ENCODE results near the gene TRIP12. TPM values are rescaled to one million over a fixed set of nuclear protein-coding genes. Genes with fewer than 3 reads are reported as not detected.
"Not testable (repeated sequence)": the region's sequence is repeated elsewhere in the genome, so short reads cannot be mapped to it uniquely, and the experiment has no call there.

The TRIP12 gene
- total RNA-seq, 1 experiment from 2014 or later: 265 TPM

DNA sequence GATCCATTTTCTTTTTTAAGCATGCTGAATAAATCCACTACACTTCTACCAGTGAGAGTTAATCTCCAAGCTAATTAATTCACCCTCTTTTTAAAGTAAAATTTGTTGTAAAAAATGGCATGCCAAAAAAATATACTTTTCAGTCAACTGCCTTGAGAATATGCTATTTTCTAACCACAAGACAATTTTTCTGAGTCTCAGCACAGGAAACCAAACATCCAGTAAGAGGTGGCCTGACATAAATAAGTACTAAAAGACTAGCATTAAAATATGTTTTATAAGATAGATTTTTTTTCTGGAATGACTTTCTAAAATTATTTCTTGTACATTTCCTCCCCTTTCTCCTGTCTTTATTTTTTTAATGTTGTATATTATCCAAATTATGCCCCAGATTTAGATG lies 3.4 kb upstream of the TRIP12 start:
- Mint-ChIP-seq H3K9me3 (ENCODE audit: unreplicated experiment) (no peaks in the 10 kb centered on the region), H3K27ac (ENCODE audit: low read depth, unreplicated experiment) (no peak overlapping the region), H3K4me3 (ENCODE audit: unreplicated experiment) (no peak overlapping the region), H3K36me3 (ENCODE audit: insufficient read depth, unreplicated experiment) (peaks cover 18% of the 10 kb centered on the region), H3K4me1 (ENCODE audit: insufficient read depth, unreplicated experiment) (peaks cover 11% of the 10 kb centered on the region), H3K27me3 (ENCODE audit: insufficient read depth, unreplicated experiment) (no peaks in the 10 kb centered on the region)
- no peak for DNase-seq (ENCODE audit: unreplicated experiment)
- intact Hi-C loops (cut with micrococcal nuclease): no loop called here
- POLR2A ChIA-PET: interaction anchor here (1.8 kb wide), 1 partner anchor 10 kb away, joined by 4 read pairs; no protein-coding TSS in a partner anchor
- BruUV-seq (replicated peaks): no TSS peak
- CTCF ChIA-PET: no interaction called here
- TF ChIP-seq, protein P1, sequence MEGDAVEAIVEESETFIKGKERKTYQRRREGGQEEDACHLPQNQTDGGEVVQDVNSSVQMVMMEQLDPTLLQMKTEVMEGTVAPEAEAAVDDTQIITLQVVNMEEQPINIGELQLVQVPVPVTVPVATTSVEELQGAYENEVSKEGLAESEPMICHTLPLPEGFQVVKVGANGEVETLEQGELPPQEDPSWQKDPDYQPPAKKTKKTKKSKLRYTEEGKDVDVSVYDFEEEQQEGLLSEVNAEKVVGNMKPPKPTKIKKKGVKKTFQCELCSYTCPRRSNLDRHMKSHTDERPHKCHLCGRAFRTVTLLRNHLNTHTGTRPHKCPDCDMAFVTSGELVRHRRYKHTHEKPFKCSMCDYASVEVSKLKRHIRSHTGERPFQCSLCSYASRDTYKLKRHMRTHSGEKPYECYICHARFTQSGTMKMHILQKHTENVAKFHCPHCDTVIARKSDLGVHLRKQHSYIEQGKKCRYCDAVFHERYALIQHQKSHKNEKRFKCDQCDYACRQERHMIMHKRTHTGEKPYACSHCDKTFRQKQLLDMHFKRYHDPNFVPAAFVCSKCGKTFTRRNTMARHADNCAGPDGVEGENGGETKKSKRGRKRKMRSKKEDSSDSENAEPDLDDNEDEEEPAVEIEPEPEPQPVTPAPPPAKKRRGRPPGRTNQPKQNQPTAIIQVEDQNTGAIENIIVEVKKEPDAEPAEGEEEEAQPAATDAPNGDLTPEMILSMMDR (IDR thresholded peaks at IDR 0.05; ENCODE audit: unreplicated experiment): no peak

DNA sequence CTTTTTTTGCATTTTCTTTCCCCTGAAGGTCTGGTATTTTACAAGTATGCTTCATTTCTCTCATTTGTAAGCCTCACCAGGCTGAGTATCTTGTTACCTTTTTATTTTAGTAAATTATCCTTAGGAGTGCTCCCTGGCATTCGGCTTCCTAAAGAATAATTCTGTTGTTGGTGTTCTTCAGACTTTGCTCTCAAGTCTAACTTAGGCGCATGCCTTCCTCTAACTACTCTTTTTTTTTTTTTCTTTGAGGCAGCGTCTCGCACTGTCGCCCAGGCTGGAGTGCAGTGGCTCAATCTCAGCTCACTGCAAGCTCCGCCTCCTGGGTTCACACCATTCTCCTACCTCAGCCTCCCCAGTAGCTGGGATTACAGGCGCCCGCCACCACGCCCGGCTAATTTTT lies 2.7 kb upstream of the TRIP12 start:
- H3K27ac Mint-ChIP-seq (ENCODE audit: low read depth, unreplicated experiment); CTCF ChIA-PET; H3K9me3 Mint-ChIP-seq (ENCODE audit: unreplicated experiment); DNase-seq (ENCODE audit: unreplicated experiment); intact Hi-C loops (cut with micrococcal nuclease); POLR2A ChIA-PET; H3K27me3 Mint-ChIP-seq (ENCODE audit: insufficient read depth, unreplicated experiment); BruUV-seq (replicated peaks): not testable (repeated sequence)
- H3K36me3 Mint-ChIP-seq (ENCODE audit: insufficient read depth, unreplicated experiment): peaks cover 18% of the 10 kb centered on the region
- peaks cover 17% of the 10 kb centered on the region for H3K4me1 Mint-ChIP-seq (ENCODE audit: insufficient read depth, unreplicated experiment)
- H3K4me3 Mint-ChIP-seq (ENCODE audit: unreplicated experiment): peak overlapping the region; percentile 94

DNA sequence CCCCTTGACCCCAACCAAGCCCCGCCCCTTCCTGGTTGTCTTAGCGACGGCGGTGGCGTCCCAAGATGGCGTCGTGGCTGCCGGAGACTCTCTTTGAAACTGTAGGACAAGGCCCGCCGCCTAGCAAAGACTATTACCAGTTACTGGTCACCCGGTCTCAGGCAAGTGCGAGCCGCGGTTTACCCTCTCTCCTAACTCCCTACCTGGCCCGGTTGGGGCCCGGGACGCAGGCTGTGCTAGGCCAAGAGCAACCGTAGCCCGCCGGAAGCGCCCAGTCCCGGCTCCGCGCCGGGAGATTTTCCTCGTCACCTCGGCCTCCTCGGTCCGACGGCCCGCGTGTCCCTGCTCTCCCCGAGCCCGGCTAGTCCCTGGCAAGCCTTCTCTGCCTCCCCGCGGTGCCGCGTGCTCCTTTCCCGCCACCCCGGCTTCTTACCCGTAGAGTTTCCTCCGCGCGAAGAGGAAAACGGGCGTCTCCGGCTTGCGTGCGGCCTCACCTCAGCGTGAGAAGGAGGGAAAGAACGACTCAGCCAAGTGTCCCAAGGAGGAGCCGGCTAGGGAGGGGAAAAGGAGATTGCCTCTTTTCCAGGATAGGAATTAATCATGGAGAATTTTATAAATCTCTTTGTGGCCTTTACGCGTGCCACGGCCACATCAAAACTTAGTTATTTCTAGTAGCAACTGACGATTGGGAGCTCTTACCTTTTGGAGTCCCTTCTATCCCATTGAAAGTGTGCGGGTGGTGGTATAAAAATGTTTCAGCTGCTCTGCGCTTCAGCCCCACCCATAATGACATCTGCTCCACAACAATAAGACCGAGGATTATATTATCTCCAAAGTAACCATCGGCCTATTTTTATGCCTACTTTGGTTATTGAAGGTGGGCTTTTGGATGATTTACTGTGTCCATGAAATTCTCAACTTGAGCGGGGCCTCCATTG lies 909 bp upstream of the TRIP12 start, which contains the start of gene FBXO36:
Gene FBXO36, plus strand, starts transcription at position 55 of the 938 bp plus-strand sequence. Its CDS starts 11 bp downstream, at position 66.
- TSS peak; percentile 62 for BruUV-seq (replicated peaks)
- H3K4me3 Mint-ChIP-seq (ENCODE audit: unreplicated experiment): peak within 1 kb of the TSS; percentile 94
- H3K9me3 Mint-ChIP-seq (ENCODE audit: unreplicated experiment): no peaks in the 10 kb centered on the region
- CTCF ChIA-PET: interaction anchor here (0.7 to 2.4 kb wide), 3 partner anchors 12 to 87 kb away, joined by 3 to 7 read pairs (median 5); no protein-coding TSS in a partner anchor
- TF ChIP-seq, protein P1 (IDR thresholded peaks at IDR 0.05; ENCODE audit: unreplicated experiment): no peak
- peaks cover 20% of the 10 kb centered on the region for H3K4me1 Mint-ChIP-seq (ENCODE audit: insufficient read depth, unreplicated experiment)
- H3K27me3 Mint-ChIP-seq (ENCODE audit: insufficient read depth, unreplicated experiment): no peaks in the 10 kb centered on the region
- DNase-seq (ENCODE audit: unreplicated experiment): peak; percentile 90
- POLR2A ChIA-PET: interaction anchor here (0.6 to 4.5 kb wide), 20 partner anchors 8 to 1542 kb away, joined by 3 to 54 read pairs (median 4); partner anchors contain the start of genes SP110 and SP140L
- intact Hi-C loops (cut with micrococcal nuclease): no loop called here
- H3K36me3 Mint-ChIP-seq (ENCODE audit: insufficient read depth, unreplicated experiment): peaks cover 30% of the 10 kb centered on the region
- H3K27ac Mint-ChIP-seq (ENCODE audit: low read depth, unreplicated experiment): peak within 1 kb of the TSS; percentile 97

DNA sequence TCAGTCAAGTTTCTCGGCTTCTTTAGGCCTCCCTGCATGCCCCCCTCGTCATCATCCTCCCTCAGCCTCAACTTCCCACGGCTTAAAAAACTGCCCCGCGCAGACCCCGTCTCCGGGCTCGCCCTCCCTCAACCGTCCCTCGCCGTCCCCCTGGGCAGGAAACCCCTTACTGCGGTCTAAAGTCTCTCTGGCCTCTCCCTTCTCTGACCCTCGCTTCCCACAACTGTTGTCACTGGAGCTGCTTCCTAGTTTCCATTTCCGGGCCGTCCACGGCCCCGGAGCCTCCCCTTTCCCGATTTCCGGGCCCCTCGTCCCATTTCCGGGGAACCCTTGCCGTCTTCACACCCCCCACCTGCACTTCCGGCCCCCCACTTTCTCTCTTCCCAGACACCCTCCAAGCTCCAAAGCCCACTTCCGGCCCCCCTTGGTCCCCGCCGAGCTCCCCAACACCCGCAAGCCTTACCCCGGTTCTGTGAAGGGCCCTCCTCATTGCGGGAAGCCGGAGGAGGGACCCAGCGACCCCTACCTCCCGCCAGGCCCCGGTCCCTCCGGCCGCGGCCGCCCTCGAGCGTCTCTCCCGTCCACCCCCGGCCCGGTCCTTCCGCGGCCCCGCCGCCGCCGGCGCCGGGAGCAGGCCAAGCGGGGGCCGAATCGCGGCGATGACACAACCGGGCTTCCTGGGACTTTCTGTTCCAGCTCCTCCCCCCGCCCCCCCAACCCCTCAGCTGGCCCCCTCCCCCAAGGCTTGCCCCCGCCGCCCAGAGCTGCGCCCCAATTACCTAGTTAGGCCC lies 513 bp downstream of the TRIP12 start:
- intact Hi-C loops (cut with micrococcal nuclease): loop anchor here (2.0 kb wide), 1 partner anchor 120 kb away; no protein-coding TSS in a partner anchor
- DNase-seq (ENCODE audit: unreplicated experiment): peak; percentile 74
- peaks cover 19% of the 10 kb centered on the region for H3K4me1 Mint-ChIP-seq (ENCODE audit: insufficient read depth, unreplicated experiment)

More for the DNA sequence above, 513 bp downstream of the TRIP12 start:
- CTCF ChIA-PET: interaction anchor here (0.6 to 2.4 kb wide), 5 partner anchors 11 to 120 kb away, joined by 3 to 7 read pairs (median 3); no protein-coding TSS in a partner anchor
- TF ChIP-seq, protein P1 (IDR thresholded peaks at IDR 0.05; ENCODE audit: unreplicated experiment): no peak
- Mint-ChIP-seq H3K36me3 (ENCODE audit: insufficient read depth, unreplicated experiment) (peaks cover 39% of the 10 kb centered on the region), H3K27me3 (ENCODE audit: insufficient read depth, unreplicated experiment) (no peaks in the 10 kb centered on the region), H3K9me3 (ENCODE audit: unreplicated experiment) (no peaks in the 10 kb centered on the region), H3K27ac (ENCODE audit: low read depth, unreplicated experiment) (peak overlapping the region; percentile 97), H3K4me3 (ENCODE audit: unreplicated experiment) (peak overlapping the region; percentile 94)
- POLR2A ChIA-PET: interaction anchor here (0.6 to 4.5 kb wide), 22 partner anchors 10 to 1544 kb away, joined by 3 to 54 read pairs (median 4); partner anchors contain the start of gene SP110
- BruUV-seq (replicated peaks): no TSS peak
